Measurements from ENCODE around the gene DLST.

Gene DLST

GRCh38 chr14:74860899-74861733 is 20.6 kb upstream of the DLST start:
- peak; percentile 95 for DNase-seq (ENCODE audit: low read depth)

DNA sequence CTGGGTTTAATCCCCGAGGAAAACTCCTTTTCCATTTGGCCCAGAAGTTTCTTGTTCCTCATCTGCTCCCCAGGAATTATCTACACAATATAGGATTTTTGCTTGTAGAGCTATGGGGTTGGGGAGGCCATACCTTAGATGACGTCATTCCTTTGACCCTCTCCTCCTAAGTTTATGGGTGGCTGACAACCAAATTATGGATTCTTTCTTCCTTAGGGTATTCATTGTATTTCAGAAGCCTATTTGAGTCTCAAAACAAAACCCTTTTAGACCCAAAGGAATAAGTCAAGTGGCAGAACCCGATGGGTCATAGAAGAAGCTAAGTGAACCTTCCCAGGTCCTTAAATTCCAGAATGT is 20.0 kb upstream of the DLST start:
- DNase-seq (ENCODE audit: low read depth): no peak

DNA sequence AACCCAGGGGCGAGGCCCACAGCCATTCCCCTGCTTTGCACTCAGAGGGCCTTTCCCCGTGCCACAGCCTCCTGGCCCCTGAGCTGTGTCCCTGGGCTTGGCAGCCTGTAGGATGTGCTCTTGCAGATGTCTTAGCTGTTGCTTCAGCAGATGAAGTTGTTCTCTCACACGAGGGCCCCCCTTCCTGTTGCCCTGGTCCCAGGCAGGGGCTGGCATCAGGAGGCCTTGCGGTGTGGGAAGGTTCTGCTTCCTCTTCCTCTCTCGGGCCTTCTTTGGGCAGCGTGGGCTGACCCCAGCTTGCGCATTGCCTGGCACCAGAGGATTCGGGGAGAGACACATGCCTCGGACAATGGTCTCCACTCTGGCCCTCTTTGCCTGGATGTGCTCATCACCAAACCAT is 18.4 kb upstream of the DLST start:
- DNase-seq (ENCODE audit: low read depth): no peak

GRCh38 chr14:74864198-74864597 is 17.5 kb upstream of the DLST start:
- no peak for DNase-seq (ENCODE audit: low read depth)

- DNase-seq (ENCODE audit: low read depth): no peak
Observed at GRCh38 chr14:74865156-74865555, 16.6 kb upstream of the DLST start.

- DNase-seq (ENCODE audit: low read depth): no peak
Observed at GRCh38 chr14:74866708-74867389, 14.9 kb upstream of the DLST start.

DNA sequence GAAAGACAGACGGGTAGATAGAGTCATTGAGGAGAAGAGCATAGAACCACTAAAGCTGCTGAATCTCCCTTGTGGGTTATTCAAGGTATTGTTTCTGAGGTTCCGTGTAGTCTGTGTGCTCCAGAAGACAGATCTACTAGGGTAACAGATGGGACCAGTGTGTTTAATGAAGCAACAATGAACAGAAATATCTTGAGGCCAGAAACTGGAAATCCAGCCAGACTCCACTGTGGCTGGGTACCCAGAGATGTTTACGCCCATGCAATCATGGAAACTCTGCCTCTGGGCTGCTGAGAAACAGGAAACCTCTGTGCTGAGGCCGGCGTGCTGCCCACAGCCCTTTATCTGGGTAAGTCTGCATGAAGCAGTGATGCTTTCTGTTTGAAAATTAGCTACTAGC is 14.0 kb upstream of the DLST start:
- peak; percentile 32 for DNase-seq (ENCODE audit: low read depth)

DNA sequence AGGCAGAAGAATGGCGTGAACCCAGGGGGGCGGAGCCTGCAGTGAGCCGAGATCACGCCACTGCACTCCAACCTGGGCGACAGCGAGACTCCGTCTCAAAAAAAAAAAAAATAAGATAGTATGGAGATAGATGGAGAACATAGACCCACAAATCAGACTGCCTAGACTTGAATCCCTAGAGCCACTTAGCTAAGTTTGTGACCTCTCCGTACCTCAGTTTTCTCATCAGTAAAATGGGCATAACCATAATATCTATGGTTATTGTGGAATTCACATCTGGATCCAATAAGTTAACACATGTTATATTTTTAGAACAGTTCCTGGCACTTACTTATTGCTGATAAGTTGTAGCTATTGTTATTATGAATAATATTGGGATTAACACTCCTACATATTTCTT is 13.0 kb upstream of the DLST start:
- no peak for DNase-seq (ENCODE audit: low read depth)

DNA sequence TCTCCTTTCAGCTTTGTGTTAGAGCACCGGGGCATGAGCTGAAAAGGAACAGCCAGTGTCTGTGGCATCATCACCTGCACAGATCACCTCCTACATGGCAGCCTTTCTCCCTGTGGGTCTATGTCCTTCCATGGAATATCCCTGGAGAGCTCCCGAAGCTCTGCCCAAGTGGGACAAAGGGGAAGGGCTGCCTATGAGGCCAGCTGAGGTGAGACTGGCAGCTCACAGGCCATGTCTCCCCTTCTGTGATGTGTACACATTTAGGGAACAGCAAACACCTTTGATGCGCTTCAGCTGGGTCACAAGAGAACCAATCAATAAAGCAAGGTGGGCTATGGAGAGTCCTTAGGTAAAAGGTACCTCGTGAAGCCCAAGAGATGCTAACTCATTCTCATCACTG is 9.9 kb upstream of the DLST start:
- DNase-seq (ENCODE audit: low read depth): no peak

DNA sequence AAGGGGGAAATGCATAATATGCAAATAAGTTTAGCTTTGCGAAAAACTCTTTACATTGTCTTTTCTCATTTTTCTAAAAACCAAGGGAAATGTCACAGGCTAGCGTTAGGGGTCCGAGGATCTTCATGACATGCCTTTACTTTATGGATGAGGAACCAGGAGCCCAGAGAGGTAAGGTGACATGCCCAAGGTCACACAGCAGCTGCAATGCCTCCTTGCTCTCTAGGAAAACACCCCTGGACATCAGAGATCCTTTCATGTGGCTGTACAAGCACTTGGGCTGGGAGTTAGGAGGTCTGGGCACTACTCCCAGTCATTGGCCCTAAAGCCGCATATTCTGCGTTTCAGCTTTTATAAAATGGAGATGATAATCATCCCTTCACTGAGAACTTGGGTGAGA is 6.5 kb upstream of the DLST start:
- DNase-seq (ENCODE audit: low read depth): no peak

DNA sequence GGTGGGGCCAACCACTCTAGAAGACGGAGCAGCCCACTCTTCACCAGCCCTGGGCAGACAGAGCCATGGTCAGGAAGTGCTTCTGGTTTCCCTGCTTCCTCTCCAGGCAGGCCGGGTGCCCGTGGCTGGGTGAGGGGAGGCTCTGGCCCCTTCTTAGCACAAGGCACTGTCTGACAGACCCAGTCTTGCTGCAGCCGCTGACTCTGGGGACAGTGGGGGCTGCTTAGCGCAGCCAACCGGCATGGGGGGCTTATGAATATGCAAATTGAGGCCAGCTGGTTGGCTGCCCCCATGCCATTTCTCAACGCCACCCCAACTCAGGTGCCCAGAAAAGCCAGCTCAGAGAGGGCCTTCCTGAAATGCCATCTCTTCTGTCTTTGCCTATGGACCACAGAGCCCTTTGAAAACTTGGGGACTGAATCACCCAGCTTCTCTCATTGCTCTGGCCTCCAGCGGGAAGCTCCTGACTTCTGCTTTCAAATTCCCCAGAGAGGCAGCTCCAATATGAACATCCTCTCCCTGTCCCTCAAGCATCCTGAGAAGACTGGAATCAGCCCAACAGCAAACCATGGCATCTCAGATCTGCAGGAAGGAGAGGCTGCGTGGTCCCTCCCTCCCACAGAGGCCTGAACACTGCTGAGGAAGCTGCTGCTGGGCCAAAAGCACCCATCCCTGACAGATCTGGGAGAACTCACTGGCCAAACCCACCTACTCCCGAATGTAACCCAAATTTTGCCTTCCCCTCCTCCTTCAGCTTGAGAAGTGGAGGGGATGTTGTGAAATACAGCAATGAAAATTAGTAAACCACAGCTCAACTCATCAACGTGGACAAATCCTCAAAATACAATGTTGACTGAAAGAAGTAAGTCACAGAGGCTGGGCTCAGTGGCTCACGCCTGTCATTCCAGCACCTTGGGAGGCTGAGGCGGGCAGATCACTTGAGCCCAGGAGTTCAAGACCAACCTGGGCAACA is 5.5 kb upstream of the DLST start, which contains the start of gene PROX2:
Gene PROX2, minus strand, starts transcription at position 205 of the 973 bp plus-strand sequence. CDS start 12,311 bp downstream, outside the sequence.
- peak; percentile 11 for DNase-seq (ENCODE audit: low read depth)

- no peak for DNase-seq (ENCODE audit: low read depth)
Observed at GRCh38 chr14:74879427-74880182, 2.1 kb upstream of the DLST start.

GRCh38 chr14:74882103-74882920 is 596 bp downstream of the DLST start:
- peak; percentile 32 for DNase-seq (ENCODE audit: low read depth)

DNA sequence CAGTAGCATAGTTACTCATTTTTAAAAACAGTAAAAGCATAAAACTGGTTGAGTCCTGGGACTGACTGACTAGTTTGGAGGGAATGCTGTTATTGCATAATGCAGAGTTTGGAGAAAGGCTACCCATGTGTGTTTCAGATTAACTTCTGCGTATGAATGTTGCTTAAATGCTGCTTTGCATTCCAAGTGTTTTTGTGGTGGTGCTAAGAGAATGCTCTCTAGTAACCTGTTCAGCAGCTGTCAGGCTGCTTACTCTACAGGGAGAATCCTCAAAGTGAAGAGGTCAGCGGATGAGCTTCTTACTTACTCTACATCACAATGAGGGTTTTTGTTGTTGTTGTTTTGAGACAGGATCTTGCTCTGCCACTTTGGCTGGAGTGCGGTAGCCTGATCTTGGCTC is 4.3 kb downstream of the DLST start:
- DNase-seq (ENCODE audit: low read depth): no peak

- no peak for DNase-seq (ENCODE audit: low read depth)
Observed at GRCh38 chr14:74888164-74889158, 6.7 kb downstream of the DLST start.

DNA sequence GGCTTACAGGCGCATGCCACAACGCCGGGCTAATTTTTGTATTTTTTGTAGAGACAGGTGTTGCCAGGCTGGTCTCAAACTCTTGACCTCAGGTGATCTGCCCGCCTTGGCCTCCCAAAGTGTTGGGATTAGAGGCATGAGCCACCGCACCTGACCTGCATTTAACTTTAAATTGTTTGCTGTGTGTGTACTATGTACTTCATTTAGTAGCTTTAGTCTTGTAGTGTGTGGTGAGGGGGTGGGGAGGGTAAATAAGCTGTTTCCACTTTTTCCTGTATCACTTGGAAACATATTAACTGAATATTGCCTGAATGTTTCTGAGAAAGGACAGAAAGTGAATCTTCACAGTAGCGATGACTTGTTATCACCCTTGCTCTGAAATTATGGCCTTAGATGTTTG is 8.5 kb downstream of the DLST start:
- DNase-seq (ENCODE audit: low read depth): no peak

DNA sequence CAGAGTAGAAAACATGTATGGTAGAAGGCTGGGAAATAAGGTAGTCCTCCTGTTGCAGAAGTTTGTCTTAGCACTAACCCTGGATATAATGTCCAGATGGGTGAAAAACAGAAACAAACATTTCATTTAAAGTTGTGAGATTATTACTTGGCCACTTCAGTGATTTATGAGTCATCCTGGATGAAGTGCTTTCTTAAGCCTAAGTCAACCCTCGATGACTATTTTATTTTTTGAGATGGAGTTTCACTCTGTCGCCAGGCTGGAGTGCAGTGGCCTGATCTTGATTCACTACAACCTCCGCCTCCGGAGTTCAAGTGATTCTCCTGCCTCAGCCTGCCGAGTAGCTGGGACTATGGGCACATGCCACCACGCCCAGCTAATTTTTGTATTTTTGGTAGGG is 10.2 kb downstream of the DLST start:
- DNase-seq (ENCODE audit: low read depth): no peak

DNA sequence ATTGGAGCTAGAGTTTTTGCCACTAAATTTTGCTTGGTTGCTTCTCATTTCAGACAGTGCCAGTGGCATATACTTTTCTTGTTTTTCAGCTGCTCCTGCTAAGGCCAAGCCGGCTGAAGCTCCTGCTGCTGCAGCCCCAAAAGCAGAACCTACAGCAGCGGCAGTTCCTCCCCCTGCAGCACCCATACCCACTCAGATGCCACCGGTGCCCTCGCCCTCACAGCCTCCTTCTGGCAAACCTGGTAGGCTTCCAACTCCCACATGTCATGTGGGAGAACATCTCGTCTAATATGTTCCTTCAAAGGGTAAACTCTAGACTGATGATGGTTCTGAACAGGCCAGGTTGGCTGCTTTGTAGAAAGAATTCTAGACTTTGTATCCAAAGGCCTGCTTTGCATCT is 11.0 kb downstream of the DLST start:
- DNase-seq (ENCODE audit: low read depth): no peak

GRCh38 chr14:74893614-74894091 is 11.9 kb downstream of the DLST start:
- no peak for DNase-seq (ENCODE audit: low read depth)

Data from stimulated activated CD8-positive, alpha-beta memory T cell treated with anti-CD3 and anti-CD28 coated beads, Interleukin-12 subunit alpha, Interleukin-12 subunit beta, amount 100 ng/mL, for 1 hour (primary cell).